GM19324 (cell line): ENCODE data around the gene RNF208.

Experiments
- ATAC-seq: cut with Tn5 transposase; IDR thresholded peaks from one replicate; pipeline ENCODE4 v1.9.1; 2021; ENCODE audit warnings: mild to moderate bottlenecking, moderate library complexity; ENCODE audit not compliant: unreplicated experiment, low FRiP score

The RNF208 gene

GRCh38 chr9:137178201-137178938 is 43.7 kb downstream of the RNF208 start:
- ATAC-seq = no peak

DNA sequence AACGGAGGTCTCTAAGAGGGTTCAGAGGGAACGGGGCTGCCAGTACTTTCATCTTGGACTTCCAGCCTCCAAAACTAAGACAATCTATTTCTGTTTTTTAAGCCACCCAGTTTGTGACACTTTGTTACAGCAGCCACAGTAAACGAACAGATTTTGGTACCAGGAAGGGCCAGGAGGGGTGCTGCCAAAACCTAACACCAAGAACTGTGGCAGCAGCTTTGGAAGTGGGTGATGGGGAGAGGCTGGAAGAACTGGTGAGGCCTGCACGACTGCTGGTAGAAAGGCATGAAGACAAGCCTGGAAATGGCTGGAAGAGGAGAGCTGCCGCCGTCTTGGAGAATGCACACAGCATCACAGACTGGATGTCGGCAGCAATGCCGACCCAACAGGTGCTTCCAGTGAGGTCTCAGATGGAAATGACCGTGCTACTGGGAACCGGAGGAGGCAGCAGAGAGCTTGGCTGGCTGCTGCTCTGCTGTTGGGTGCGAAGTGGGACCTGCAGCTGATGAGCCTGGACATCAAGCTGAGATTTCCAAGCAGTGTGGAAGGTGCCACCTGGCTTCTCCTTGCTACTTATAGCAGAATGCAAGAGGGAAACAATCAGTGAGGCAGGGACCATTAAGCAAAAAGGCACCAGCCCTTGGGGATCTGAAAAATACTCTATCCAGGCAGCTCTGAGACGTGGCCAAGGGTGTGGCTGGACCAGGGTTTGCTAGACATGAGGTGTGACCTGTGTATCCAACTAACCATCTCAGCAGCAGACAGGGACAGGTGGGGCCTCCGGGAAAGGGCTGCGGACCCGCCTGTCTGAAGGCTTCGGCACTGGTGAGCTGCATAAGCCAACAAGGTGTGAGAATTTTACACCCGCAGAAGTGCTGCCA is 45.5 kb downstream of the RNF208 start:
- ATAC-seq = no peak

GRCh38 chr9:137175345-137175961 is 46.6 kb downstream of the RNF208 start:
- ATAC-seq = no peak

DNA sequence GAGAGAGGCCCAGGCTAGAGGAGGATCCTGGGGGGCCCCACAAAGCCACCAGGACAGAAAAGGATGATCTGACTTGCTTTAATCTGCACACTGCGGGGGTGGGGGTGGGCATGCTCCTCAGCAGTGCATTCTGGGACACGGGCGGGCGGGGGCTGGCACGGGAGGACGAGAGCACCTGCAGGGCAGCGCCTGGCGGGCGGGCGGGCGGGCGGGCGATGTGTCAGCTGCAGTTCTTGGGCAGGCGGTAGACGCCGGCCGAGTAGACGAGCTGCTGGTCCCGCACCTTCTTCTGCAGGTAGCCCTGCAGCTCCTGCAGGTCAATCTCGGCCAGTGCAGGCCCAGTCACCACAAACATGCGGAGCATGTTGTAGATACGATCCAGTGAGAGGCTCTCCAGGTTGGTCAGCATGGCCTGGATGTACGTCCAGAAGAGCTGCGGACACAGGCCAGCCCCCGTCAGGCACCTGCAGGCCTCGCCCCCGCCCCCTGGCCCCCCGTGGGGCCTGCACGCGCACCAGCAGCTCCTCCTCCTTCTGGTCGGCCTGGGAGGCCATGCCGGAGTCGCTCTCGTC is 47.2 kb downstream of the RNF208 start:
- ATAC-seq = no peak

GRCh38 chr9:137173796-137174664 is 48.0 kb downstream of the RNF208 start:
- ATAC-seq = no peak

- no peak for ATAC-seq
Observed at GRCh38 chr9:137172901-137173795, 48.9 kb downstream of the RNF208 start.

DNA sequence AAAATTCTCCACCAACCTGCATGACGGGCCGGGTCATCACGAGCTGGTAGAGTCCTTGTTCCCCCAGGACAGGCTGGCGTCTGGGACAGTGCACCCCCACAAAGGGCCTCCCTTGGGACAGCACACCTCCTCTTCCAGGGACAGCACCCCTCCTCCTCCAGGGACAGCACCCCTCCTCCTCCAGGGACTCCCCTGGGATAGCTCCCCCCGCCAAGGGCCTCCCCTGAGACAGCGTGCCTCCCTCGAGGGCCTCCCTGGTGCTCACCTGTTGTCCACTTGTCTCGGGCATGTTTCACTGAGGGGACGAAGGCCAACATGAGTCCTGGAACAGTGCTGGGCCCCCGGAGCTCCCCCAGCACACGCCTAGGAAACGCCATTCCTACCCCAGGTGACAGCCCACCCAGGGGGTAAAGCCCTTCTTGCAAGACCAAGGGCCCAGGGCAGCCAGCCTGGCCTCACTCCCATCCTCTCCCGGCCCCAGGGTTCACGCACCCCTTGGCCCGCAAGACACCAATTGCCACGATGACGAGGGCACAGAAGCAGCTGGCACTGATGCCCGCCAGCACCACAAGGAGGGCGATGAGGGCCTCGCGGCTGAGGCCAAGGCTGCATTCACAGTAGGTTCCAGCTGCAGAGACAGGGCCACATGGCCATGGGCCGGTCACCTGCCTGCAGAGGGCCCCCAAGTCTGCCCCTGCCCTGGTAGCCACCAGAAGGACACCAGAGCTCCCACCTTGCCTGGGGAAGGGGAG is 50.7 kb downstream of the RNF208 start:
- ATAC-seq = no peak

DNA sequence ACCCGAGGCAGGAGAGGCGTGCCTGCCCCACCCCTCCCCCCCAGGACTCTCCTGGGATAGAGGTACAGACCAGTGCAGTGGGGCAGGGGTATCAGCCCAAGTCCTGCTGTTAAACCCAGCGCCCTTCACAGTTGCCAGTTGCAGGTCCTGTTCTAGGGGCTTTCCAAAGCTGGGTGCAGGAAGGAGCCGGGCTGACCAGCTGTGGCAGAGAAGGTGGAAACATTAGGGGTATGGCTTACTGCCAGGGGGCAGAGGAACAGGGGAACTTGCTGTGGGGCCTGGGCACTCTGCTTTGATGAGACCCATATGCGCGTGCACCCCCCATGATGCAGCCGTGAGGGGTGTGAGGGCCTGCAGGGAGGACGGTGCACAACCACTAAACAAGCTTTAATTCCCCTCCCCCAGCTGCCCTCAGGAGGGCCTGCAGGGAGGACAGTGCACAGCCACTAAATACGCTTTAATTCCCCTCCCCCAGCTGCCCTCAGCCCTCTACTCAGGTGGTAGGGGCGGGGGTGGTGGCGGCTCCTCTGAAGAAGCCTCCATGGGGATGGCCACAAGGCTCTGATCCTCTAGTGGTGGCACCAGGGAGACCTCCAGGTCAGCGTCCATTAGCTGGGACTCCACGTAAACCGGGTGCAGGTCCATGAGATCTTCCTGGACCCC is 51.4 kb downstream of the RNF208 start:
- ATAC-seq = no peak
